Endometrial microvascular endothelial cells (primary cell): ENCODE results near the gene SELENON. TPM values are rescaled to one million over a fixed set of nuclear protein-coding genes. Genes with fewer than 3 reads are reported as not detected.

Experiments
- in situ Hi-C: cut with HindIII; loops from 2 replicates; pipeline ENCODE4 v1.10.0; 2017; ENCODE audit warnings: low sequenced_read_pairs, low pct_unique_long_range_greater_than_20kb; ENCODE audit errors: inconsistent ontology term
- total RNA-seq: library from RNA; depleted of rRNA; stranded (reverse); fragments of >200 nt; gene quantifications from one replicate; pipeline ENCODE4 v1.2.3, GENCODE V29; 2015; ENCODE audit errors: inconsistent ontology term

The SELENON gene
- total RNA-seq, 1 donor from 2014 or later: 87.4 TPM

GRCh38 chr1:25769625-25770383 lies 30.2 kb upstream of the SELENON start:
- in situ Hi-C loops: no loop called here

- in situ Hi-C loops: no loop called here
Measured at GRCh38 chr1:25770541-25771220, 29.3 kb upstream of the SELENON start.

GRCh38 chr1:25771221-25772114 lies 28.5 kb upstream of the SELENON start:
- in situ Hi-C loops: no loop called here

- in situ Hi-C loops: no loop called here
Measured at GRCh38 chr1:25772164-25772563, 27.8 kb upstream of the SELENON start.

GRCh38 chr1:25772692-25773245 lies 27.2 kb upstream of the SELENON start:
- in situ Hi-C loops: no loop called here

- in situ Hi-C loops: no loop called here
Measured at GRCh38 chr1:25773441-25774125, 26.4 kb upstream of the SELENON start.

GRCh38 chr1:25774206-25774803 lies 25.7 kb upstream of the SELENON start:
- in situ Hi-C loops: no loop called here

- in situ Hi-C loops: loop anchor here (25.0 kb wide), 1 partner anchor 163 kb away; the partner anchor contains the start of gene MAN1C1
Measured at GRCh38 chr1:25774921-25775771, 24.8 kb upstream of the SELENON start.

GRCh38 chr1:25779388-25779787 lies 20.6 kb upstream of the SELENON start:
- in situ Hi-C loops: loop anchor here (25.0 kb wide), 1 partner anchor 167 kb away; the partner anchor contains the start of gene MAN1C1

- in situ Hi-C loops: loop anchor here (25.0 kb wide), 1 partner anchor 168 kb away; the partner anchor contains the start of gene MAN1C1
Measured at GRCh38 chr1:25779894-25780293, 20.1 kb upstream of the SELENON start.

GRCh38 chr1:25780318-25781129 lies 19.5 kb upstream of the SELENON start:
- in situ Hi-C loops: loop anchor here (25.0 kb wide), 1 partner anchor 168 kb away; the partner anchor contains the start of gene MAN1C1

GRCh38 chr1:25781130-25781433 lies 18.9 kb upstream of the SELENON start:
- in situ Hi-C loops: loop anchor here (25.0 kb wide), 1 partner anchor 169 kb away; the partner anchor contains the start of gene MAN1C1

GRCh38 chr1:25782608-25783201 lies 17.3 kb upstream of the SELENON start:
- in situ Hi-C loops: loop anchor here (25.0 kb wide), 1 partner anchor 170 kb away; the partner anchor contains the start of gene MAN1C1

GRCh38 chr1:25784575-25785051 lies 15.4 kb upstream of the SELENON start:
- in situ Hi-C loops: loop anchor here (25.0 kb wide), 1 partner anchor 172 kb away; the partner anchor contains the start of gene MAN1C1

GRCh38 chr1:25785333-25786067 lies 14.5 kb upstream of the SELENON start:
- in situ Hi-C loops: loop anchor here (25.0 kb wide), 1 partner anchor 173 kb away; the partner anchor contains the start of gene MAN1C1
